Stimulated activated memory B cell treated with anti-CD40 and anti-IgM and Interleukin-4, amounts not matched to agents 10 μg/mL and 1 μg/mL and 100 μg/mL, for 72 hours (primary cell): ENCODE measurements around the gene ARMC9.

ENCODE experiments used
- ATAC-seq: fragments of 150-1000 bp; cut with Tn5 transposase; 2 replicates; pipeline ENCODE4 v1.10.0; 2021
- H3K27ac Mint-ChIP-seq: one replicate; pipeline ENCODE4 v1.8.0; 2022; ENCODE audit warnings: mild to moderate bottlenecking, mixed read lengths
- H3K27me3 Mint-ChIP-seq: one replicate; pipeline ENCODE4 v1.8.0; 2022; ENCODE audit warnings: mixed read lengths
- H3K36me3 Mint-ChIP-seq: one replicate; pipeline ENCODE4 v1.8.0; 2022; ENCODE audit warnings: mixed read lengths
- H3K4me1 Mint-ChIP-seq: one replicate; pipeline ENCODE4 v1.8.0; 2022; ENCODE audit warnings: mixed read lengths
- H3K4me3 Mint-ChIP-seq: one replicate; pipeline ENCODE4 v1.8.0; 2022; ENCODE audit warnings: mild to moderate bottlenecking, moderate library complexity, mixed read lengths
- H3K9me3 Mint-ChIP-seq: one replicate; pipeline ENCODE4 v1.8.0; 2022; ENCODE audit warnings: mixed read lengths

The ARMC9 gene

GRCh38 chr2:231263118-231263831 is 64.8 kb downstream of the ARMC9 start:
- H3K36me3 Mint-ChIP-seq, result peaks cover 24% of the 10 kb centered on the region
- H3K27me3 Mint-ChIP-seq, result no peaks in the 10 kb centered on the region
- no peaks in the 10 kb centered on the region for H3K9me3 Mint-ChIP-seq
- H3K4me1 Mint-ChIP-seq, result no peaks in the 10 kb centered on the region
- no peak for ATAC-seq
- no peak overlapping the region for H3K27ac Mint-ChIP-seq
- no peak overlapping the region for H3K4me3 Mint-ChIP-seq

GRCh38 chr2:231270221-231271114 is 72.0 kb downstream of the ARMC9 start:
- no peak overlapping the region for H3K4me3 Mint-ChIP-seq
- no peaks in the 10 kb centered on the region for H3K27me3 Mint-ChIP-seq
- no peak for ATAC-seq
- no peak overlapping the region for H3K27ac Mint-ChIP-seq
- H3K9me3 Mint-ChIP-seq, result no peaks in the 10 kb centered on the region
- H3K36me3 Mint-ChIP-seq, result peaks cover 30% of the 10 kb centered on the region
- H3K4me1 Mint-ChIP-seq, result no peaks in the 10 kb centered on the region

DNA sequence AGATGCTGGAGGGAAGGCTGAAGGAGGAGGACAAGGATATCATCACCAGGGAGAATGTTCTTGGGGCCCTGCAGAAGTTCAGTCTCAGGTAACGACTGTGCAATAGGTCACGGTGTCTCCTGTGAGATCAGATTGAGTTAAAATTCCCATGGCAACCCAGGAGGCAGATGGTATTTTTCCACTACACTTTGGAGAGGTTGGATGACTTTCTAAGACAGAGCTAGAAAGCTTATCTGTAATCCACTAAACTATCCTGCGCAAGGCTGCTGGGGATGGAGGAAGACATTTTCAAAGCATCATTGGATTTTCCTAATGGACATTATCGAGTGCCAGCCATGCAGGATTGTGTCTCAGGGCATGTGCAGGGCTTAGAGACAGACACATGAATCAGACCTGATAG is 74.6 kb downstream of the ARMC9 start:
- Mint-ChIP-seq H3K4me1 (no peaks in the 10 kb centered on the region), H3K36me3 (peaks cover 42% of the 10 kb centered on the region), H3K9me3 (no peaks in the 10 kb centered on the region), H3K27ac (no peak overlapping the region), H3K27me3 (no peaks in the 10 kb centered on the region), H3K4me3 (no peak overlapping the region)
- ATAC-seq, result no peak

GRCh38 chr2:231276987-231277386 is 78.6 kb downstream of the ARMC9 start:
- Mint-ChIP-seq H3K27ac (no peak overlapping the region), H3K4me3 (no peak overlapping the region), H3K36me3 (peaks cover 47% of the 10 kb centered on the region), H3K9me3 (no peaks in the 10 kb centered on the region), H3K27me3 (no peaks in the 10 kb centered on the region), H3K4me1 (no peaks in the 10 kb centered on the region)
- ATAC-seq, result no peak

GRCh38 chr2:231277962-231278361 is 79.5 kb downstream of the ARMC9 start:
- H3K4me3 Mint-ChIP-seq, result no peak overlapping the region
- ATAC-seq, result no peak
- H3K9me3 Mint-ChIP-seq, result no peaks in the 10 kb centered on the region
- no peak overlapping the region for H3K27ac Mint-ChIP-seq
- no peaks in the 10 kb centered on the region for H3K27me3 Mint-ChIP-seq
- no peaks in the 10 kb centered on the region for H3K4me1 Mint-ChIP-seq
- H3K36me3 Mint-ChIP-seq, result peaks cover 52% of the 10 kb centered on the region

DNA sequence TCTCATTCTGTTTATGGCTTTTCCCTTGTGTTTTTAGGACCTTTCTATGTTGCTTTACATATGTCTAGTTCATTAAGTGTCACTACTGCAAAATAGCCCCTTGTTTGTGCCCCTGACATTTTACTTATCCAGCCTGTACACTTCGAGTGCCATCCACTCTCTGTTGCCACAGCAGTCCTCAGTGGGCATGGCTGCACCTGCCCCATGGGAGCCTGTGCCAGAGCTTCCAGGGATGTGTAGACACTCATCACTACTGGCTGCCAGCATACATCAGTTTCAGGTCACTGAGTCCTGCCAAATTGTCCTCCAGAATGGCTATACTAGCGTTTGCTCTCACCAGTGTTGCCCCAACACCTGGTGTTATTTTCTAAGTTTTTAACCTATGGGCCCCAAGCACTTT is 80.4 kb downstream of the ARMC9 start:
- Mint-ChIP-seq H3K27ac (no peak overlapping the region), H3K4me1 (no peaks in the 10 kb centered on the region), H3K36me3 (peaks cover 49% of the 10 kb centered on the region), H3K27me3 (no peaks in the 10 kb centered on the region), H3K4me3 (no peak overlapping the region), H3K9me3 (no peaks in the 10 kb centered on the region)
- no peak for ATAC-seq

DNA sequence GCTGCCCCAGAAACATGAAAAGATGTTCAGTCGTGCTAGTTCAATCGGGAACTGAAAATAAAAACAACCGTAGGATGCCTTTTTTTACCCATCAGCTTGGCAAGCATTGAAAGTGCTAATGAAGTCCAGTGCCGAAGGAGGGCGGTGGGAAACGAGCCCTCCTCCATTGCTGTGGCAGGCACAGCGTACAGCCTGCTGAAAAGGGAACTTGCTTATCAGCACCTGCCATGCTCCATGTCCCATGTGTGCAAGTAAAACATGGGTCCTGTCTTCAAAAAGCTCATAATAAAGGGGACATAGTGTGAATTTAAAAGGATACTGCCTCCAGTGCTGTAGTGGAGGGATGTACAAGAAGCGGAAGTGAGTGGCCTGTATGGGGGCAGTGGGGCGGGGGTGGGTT is 82.4 kb downstream of the ARMC9 start:
- Mint-ChIP-seq H3K36me3 (peaks cover 53% of the 10 kb centered on the region), H3K27me3 (no peaks in the 10 kb centered on the region), H3K27ac (no peak overlapping the region), H3K4me3 (no peak overlapping the region), H3K4me1 (no peaks in the 10 kb centered on the region), H3K9me3 (no peaks in the 10 kb centered on the region)
- no peak for ATAC-seq

- H3K9me3 Mint-ChIP-seq, result no peaks in the 10 kb centered on the region
- H3K4me3 Mint-ChIP-seq, result no peak overlapping the region
- no peak overlapping the region for H3K27ac Mint-ChIP-seq
- ATAC-seq, result no peak
- no peaks in the 10 kb centered on the region for H3K27me3 Mint-ChIP-seq
- no peaks in the 10 kb centered on the region for H3K4me1 Mint-ChIP-seq
- H3K36me3 Mint-ChIP-seq, result peaks cover 31% of the 10 kb centered on the region
These were observed 85.9 kb downstream of the ARMC9 start for GRCh38 chr2:231284296-231284695.

GRCh38 chr2:231286964-231287363 is 88.5 kb downstream of the ARMC9 start:
- Mint-ChIP-seq H3K4me1 (no peaks in the 10 kb centered on the region), H3K36me3 (peaks cover 19% of the 10 kb centered on the region), H3K27ac (no peak overlapping the region), H3K9me3 (no peaks in the 10 kb centered on the region), H3K27me3 (no peaks in the 10 kb centered on the region), H3K4me3 (no peak overlapping the region)
- ATAC-seq, result no peak

DNA sequence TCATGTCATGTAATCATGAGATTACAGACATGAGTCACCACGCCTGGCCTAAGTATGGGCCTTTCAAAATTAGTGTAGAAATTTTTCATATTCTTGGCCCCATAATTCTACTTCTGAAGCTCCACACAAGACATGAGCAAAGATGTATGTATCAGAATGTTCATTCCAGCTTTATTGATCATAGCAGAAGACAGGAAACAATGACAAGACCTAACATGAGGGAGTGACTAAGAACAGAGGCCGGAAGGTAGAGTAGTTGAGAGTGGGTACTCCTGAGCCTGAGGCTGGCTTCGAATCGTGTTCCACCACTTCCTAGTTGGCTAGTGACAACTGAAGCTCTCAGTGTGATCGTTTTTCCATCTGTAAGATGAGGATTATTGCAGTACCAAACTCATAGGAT is 89.3 kb downstream of the ARMC9 start:
- Mint-ChIP-seq H3K36me3 (peaks cover 22% of the 10 kb centered on the region), H3K4me1 (no peaks in the 10 kb centered on the region), H3K4me3 (no peak overlapping the region), H3K27me3 (no peaks in the 10 kb centered on the region), H3K9me3 (no peaks in the 10 kb centered on the region), H3K27ac (no peak overlapping the region)
- ATAC-seq, result no peak

- Mint-ChIP-seq H3K4me3 (no peak overlapping the region), H3K9me3 (no peaks in the 10 kb centered on the region), H3K27me3 (no peaks in the 10 kb centered on the region), H3K27ac (no peak overlapping the region), H3K4me1 (no peaks in the 10 kb centered on the region), H3K36me3 (peaks cover 18% of the 10 kb centered on the region)
- no peak for ATAC-seq
These were observed 90.2 kb downstream of the ARMC9 start for GRCh38 chr2:231288590-231288989.

- Mint-ChIP-seq H3K9me3 (no peaks in the 10 kb centered on the region), H3K4me3 (no peak overlapping the region), H3K27ac (no peak overlapping the region), H3K4me1 (peaks cover 13% of the 10 kb centered on the region), H3K36me3 (peaks cover 11% of the 10 kb centered on the region), H3K27me3 (no peaks in the 10 kb centered on the region)
- ATAC-seq, result no peak
These were observed 92.0 kb downstream of the ARMC9 start for GRCh38 chr2:231290321-231291015.

GRCh38 chr2:231292472-231293134 is 94.2 kb downstream of the ARMC9 start:
- Mint-ChIP-seq H3K4me1 (peaks cover 24% of the 10 kb centered on the region), H3K27me3 (no peaks in the 10 kb centered on the region), H3K9me3 (no peaks in the 10 kb centered on the region), H3K4me3 (no peak overlapping the region), H3K27ac (no peak overlapping the region), H3K36me3 (peaks cover 11% of the 10 kb centered on the region)
- ATAC-seq, result no peak

- Mint-ChIP-seq H3K36me3 (peaks cover 11% of the 10 kb centered on the region), H3K4me1 (peaks cover 24% of the 10 kb centered on the region), H3K27ac (no peak overlapping the region), H3K27me3 (no peaks in the 10 kb centered on the region), H3K4me3 (no peak overlapping the region), H3K9me3 (no peaks in the 10 kb centered on the region)
- ATAC-seq, result no peak
These were observed 94.7 kb downstream of the ARMC9 start for GRCh38 chr2:231293163-231293562.

GRCh38 chr2:231294116-231294515 is 95.7 kb downstream of the ARMC9 start:
- no peak for ATAC-seq
- peaks cover 25% of the 10 kb centered on the region for H3K4me1 Mint-ChIP-seq
- H3K27me3 Mint-ChIP-seq, result no peaks in the 10 kb centered on the region
- peaks cover 11% of the 10 kb centered on the region for H3K36me3 Mint-ChIP-seq
- no peaks in the 10 kb centered on the region for H3K9me3 Mint-ChIP-seq
- no peak overlapping the region for H3K4me3 Mint-ChIP-seq
- no peak overlapping the region for H3K27ac Mint-ChIP-seq
